Kidney epithelial cell (primary cell): Measurements from ENCODE around the gene OR10A3. TPM values are rescaled to one million over a fixed set of nuclear protein-coding genes. Genes with fewer than 3 reads are reported as not detected.

Experiments
- DNase-seq: peaks from one replicate; pipeline ENCODE4 v3.0.0-alpha.2; 2010; ENCODE audit warnings: low read depth
- H3K27me3 ChIP-seq: 2 replicates; pipeline ENCODE4 v1.6.0; 2011; ENCODE audit warnings: low read length; ENCODE audit not compliant: control insufficient read depth, insufficient read depth
- H3K36me3 ChIP-seq: 2 replicates; pipeline ENCODE4 v1.5.1; 2011; ENCODE audit warnings: low read length; ENCODE audit not compliant: control insufficient read depth, insufficient read depth
- H3K4me3 ChIP-seq: 2 replicates; pipeline ENCODE4 v1.5.1; 2011; ENCODE audit warnings: low read depth, mild to moderate bottlenecking, control low read depth, low read length
- total RNA-seq: library from RNA; depleted of rRNA; stranded (reverse); fragments of >200 nt; gene quantifications from 2 replicates; pipeline ENCODE4 v1.2.3, GENCODE V29; 2015
- TF ChIP-seq, protein P1 (sequence below): IDR thresholded peaks from 2 replicates; pipeline ENCODE4 v1.5.1; 2011; ENCODE audit warnings: mild to moderate bottlenecking, moderate library complexity, low read length, control low read depth, inconsistent platforms; ENCODE audit not compliant: insufficient read depth, poor library complexity, severe bottlenecking

Gene OR10A3
- total RNA-seq, 1 donor from 2014 or later: not detected

DNA sequence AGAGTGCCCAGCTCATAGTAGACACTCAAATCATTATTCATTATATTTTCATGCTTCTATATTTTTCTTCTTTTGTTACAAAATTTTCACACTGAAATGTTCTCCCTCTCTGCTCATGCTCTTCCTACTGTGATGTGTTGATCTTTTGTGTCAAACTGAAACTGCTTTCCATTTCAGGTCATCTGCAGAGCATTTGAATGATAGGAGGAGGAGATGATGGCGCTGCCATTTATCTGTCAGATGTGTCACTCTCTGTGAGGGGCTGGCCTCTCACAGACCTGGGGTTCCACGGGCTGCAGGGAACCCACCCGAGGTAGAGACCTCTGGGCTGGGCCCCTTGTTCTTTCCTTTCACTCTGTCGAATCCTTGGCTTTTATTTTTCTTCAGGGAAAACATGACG, 51.5 kb downstream of the OR10A3 start:
- no peak for DNase-seq
- TF ChIP-seq, protein P1, sequence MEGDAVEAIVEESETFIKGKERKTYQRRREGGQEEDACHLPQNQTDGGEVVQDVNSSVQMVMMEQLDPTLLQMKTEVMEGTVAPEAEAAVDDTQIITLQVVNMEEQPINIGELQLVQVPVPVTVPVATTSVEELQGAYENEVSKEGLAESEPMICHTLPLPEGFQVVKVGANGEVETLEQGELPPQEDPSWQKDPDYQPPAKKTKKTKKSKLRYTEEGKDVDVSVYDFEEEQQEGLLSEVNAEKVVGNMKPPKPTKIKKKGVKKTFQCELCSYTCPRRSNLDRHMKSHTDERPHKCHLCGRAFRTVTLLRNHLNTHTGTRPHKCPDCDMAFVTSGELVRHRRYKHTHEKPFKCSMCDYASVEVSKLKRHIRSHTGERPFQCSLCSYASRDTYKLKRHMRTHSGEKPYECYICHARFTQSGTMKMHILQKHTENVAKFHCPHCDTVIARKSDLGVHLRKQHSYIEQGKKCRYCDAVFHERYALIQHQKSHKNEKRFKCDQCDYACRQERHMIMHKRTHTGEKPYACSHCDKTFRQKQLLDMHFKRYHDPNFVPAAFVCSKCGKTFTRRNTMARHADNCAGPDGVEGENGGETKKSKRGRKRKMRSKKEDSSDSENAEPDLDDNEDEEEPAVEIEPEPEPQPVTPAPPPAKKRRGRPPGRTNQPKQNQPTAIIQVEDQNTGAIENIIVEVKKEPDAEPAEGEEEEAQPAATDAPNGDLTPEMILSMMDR: no peak
- Histone ChIP-seq H3K27me3 (no peaks in the 10 kb centered on the region), H3K36me3 (no peaks in the 10 kb centered on the region), H3K4me3 (no peak overlapping the region)

Other genes starting within 250 kb of the OR10A3 start
- not detected in 2 replicates for gene OVCH2, start 235.2 kb downstream of the OR10A3 start, total RNA-seq
- gene OR5P2, start 144.8 kb downstream of the OR10A3 start, total RNA-seq: not detected in 2 replicates
- not detected in 2 replicates for gene OR5P3, start 110.9 kb downstream of the OR10A3 start, total RNA-seq
- not detected in 2 replicates for gene OR10A6, start 10.4 kb downstream of the OR10A3 start, total RNA-seq
- gene NLRP10, start 23.7 kb upstream of the OR10A3 start, total RNA-seq: not detected in 2 replicates
- gene EIF3F, start 45.6 kb upstream of the OR10A3 start, total RNA-seq: 334 and 372 TPM in 2 replicates
- gene TUB, start 139.5 kb upstream of the OR10A3 start, total RNA-seq: 3.3 and 3.6 TPM in 2 replicates
- 10.2 and 19.5 TPM in 2 replicates for gene RIC3, start 227.3 kb upstream of the OR10A3 start, total RNA-seq